ENCODE measurements around the gene CLTB.

The CLTB gene

DNA sequence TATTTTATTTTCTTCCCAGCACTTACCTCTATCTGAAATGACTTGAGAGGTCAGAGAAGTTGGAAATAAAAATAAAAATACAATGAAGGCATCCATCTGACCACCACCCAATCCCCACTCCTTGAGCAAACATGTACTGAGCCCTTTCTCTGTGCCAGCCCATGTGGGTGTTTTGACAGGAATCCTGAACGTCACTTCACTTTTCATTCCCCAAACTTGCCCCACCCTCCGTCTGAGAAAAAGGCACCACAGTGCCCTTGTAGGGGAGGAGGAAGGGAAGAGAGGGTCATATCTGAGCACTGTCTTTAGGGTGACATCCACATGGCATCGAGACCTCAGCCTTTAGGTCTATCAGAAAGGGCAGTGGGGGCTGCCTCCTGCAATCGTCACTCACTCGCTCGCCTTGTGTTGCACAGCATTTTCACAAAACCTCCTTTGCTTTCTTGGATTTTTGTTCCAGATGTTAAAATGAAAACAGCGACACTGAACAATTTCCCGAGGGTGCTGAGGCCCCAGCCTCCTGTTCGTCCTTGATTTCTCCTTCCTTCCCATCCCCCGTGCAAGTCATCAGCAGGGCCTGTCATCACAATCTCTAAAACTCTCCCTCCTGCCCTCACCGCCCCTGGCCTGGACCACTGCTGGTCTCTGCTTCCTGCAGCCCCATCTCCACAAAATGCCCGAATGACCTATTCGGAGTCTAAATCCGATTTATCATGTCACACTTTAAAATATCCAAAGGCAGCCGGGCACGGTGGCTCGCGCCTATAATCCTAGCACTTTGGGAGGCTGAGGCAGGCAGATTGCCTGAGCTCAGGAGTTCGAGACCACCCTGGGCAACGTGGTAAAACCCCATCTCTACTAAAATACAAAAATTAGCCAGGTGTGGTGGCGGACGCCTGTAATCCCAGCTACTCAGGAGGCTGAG, 14.8 kb downstream of the CLTB start:
- no peak for DNase-seq

DNA sequence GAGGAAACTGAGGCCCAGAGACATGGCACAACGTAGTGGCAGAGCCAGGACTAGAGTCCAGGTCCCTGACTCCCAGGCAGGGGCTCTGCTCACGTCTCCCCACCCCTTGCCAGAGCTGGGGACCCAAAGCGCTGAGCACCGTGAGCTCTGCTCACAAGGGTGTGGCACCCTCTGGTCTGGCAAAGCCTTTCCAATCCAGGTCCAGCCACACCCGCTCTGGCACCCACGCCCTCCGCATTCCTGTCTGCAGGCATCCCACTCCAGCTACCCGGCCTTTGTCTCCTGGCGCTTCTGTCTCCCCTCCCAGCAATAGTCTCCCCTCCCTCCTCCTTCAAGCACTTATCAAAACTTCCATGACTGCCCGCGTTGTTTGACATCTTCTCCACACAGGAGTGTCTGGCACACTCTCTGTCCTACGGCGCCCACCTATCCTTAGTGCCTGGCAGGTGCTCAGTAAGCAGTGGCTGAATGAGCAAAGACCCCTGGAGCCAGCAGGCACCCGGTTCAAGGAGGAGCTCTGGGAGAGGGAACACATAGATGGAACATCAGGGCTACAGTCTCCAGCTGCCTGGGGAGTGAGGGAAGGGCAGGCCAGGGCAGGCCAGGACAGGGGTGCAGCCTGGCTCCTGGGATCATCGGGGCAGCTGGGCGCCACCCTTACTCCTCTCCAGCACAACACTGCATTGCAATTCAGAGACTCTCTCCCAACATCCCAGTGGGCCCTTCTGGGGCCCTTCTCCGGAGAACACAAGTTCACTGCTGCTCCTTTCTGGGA, 15.8 kb downstream of the CLTB start:
- no peak for DNase-seq

DNA sequence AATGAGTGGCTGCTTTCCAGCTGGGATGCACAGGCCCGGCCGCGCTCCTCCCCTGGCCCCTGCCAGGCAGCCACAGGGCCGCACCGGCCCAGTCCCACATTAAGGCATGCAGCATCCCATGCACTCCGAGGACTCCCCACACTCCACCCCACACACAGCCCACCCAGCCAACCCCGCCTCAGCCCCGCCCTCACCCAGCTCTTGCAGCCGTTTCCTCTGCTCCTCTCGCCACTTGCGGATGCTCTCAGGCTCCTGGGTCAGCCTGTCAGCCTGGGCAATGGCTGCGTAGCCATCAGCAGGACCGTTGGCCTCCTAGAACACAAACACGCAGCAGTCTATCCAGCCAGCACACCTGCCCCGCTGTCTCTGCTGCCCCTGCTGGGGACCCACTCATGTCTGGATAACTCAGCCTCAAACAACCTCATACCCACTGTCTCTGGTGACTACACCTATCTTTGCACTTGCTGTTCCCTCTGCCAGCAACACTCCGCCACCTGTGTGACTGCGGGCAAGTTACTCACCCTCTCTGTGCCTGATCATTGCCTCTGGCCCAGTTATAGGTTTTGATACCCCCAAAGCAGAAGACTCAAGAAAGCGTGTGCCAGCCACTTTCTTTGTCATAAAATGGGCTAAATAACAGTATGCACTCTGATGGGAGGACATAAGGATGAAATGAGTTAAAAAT, 18.5 kb downstream of the CLTB start:
- DNase-seq, result no peak

DNA sequence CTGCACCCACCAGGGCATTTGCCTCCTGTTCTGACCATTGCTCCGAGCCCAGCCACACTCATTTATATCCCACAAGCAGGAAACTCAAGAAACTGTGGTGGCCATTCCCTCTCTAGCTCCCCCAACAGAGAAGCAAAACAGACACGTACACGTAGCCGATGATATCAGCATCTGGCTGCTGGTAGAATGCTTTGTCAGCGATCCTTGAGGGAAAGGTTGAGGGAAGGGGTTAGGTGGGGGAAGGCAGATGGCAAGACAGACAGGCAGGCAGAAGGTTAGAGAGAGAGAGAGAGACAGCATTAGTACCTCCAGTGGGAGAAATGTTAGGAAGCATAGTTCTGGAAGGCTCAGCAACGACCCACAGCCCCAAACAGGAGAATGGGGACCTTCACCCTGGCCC, 20.0 kb downstream of the CLTB start:
- DNase-seq, result peak; percentile 8

DNA sequence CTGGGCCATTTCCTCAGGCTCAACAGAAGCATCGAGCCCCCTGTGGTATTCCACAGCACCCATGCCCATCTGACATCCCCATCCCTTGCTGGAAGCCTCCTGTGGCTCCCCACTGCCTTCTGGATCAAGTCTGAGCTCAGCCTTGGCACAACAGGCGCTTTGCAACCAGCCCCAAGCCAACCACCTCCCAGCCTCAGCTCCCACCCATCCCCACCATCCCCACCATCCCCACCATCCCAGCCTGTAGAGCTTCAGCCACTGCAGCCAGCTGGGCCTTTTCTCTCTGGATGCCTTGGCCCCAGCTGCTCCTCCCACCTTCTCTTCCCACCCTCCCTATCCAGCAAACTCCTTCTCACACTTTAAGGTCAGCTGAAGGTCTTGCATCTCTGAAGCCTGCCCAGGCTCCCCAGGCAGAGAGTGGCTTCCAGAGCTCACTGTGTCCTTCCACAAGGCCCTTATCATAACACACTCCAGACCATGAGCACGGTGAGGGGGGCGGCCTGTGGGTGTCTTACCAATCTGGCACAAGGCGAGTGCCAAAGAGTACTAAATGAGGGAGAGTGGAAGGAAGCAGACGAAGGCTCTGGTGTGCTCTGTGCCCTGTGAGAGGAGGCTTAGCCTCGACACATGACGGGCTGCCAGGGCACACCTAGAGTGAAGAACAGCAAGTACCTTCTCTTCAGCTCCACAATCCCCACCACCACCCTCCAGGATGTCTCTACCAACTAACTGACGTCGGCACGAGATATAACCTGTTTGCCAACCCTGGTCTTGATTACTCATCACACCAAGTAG, 21.3 kb downstream of the CLTB start:
- no peak for DNase-seq

DNA sequence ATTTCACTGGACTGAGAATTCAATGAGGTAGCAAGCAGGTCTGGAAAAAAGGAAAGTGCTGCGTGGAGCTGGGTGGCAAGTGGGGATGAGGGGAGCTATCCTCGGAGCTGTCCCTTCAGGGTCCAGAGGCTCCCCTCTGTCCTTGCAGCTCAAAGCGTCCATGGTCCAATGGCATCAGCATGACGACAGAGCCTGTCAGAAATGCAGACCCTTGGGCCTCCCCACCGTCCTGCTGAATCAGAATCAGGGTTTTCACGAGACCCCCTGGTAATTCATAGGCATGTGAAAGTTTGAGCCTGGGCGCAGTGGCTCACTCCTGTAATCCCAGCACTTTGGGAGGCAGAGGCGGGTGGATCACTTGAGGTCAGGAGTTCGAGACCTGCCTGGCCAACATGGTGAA, 22.2 kb downstream of the CLTB start:
- DNase-seq, result no peak

DNA sequence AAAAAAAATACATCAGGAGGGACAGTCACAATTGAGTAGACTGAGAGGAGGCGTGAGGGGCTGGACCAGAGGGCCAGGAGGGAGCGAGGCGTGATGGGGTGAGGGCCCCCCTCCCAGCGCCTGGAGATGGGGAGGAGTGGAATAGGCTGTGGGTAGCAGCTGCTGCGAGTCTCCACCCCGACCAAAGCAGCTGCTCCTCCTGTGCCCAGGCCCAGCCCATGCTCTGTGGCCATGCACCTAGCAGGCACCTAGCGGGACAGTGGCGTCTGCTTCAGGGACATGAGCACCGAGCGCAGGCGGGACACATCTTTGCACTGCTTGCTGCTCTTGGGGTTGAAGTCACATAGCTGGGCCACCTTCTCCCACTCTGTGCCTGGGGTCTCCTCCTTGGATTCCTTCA, 23.8 kb downstream of the CLTB start:
- no peak for DNase-seq

DNA sequence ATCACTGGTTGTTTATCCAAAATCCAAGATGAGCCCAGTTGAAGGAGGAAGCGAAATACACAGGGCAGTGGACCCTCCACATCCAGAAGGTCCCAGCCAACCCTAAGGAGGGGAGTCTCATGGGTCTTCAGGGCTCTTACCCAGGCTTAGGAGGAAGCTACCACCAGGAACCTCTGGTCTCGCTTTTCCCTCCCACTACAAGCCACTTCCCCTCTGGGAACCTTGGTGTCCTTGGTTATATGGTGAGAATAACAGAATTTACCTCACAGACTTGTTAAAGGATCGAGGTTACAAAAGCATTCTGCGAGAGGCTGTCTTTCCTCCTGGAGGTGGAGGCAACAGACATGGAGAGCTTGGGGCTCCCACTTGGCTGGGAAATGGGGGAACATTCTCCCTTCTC, 24.3 kb downstream of the CLTB start:
- no peak for DNase-seq

DNA sequence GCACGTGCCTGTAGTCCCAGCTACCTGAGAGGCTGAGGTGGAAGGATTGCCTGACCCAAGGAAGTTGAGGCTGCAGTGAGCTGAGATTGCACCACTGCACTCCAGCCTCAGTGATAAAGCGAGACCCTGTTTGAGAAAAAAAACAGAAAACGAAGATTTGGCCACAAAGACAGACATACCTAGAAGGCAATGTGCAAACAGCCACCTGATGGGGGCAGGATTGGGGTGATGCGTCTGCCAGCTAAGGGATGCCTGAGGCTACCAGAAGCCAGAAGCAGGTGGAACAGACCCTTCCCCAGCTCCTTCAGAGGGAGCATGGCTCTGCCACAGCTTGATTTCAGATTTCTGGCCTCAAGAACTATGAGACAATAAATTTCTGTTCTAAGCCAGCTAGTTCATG, 24.9 kb downstream of the CLTB start:
- no peak for DNase-seq

DNA sequence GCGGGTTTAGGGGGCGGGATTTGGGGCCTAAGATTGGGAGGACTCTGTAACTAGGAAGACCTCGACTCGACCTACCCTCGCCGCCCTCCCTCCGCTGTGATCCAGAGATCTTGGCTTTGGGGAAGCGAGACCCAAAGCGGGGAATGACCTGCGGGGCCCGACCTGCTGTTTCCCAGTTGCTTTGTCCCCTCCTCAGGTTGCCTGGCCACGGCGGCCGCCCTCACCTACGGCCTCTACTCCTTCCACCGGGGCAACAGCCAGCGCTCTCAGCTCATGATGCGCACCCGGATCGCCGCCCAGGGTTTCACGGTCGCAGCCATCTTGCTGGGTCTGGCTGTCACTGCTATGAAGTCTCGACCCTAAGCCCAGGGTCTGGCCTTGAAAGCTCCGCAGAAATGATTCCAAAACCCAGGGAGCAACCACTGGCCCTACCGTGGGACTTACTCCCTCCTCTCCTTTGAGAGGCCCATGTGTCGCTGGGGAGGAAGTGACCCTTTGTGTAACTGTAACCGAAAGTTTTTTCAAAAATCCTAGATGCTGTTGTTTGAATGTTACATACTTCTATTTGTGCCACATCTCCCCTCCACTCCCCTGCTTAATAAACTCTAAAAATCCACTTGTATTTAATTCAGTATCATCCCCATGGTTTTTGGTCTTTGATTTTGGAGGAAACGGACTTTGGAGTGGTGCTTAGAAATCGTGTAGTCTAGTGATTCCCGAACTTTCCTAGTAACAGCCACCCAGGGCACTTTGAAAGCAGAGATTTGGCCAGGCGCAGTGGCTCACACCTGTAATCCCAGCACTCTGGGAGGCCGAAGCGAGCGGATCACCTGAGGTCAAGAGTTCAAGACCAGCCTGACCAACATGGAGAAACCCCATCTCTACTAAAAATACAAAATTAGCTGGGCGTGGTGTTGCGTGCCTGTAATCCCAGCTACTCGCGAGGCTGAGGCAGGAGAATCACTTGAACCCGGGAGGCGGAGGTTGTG, 26.9 kb downstream of the CLTB start:
- no peak for DNase-seq

DNA sequence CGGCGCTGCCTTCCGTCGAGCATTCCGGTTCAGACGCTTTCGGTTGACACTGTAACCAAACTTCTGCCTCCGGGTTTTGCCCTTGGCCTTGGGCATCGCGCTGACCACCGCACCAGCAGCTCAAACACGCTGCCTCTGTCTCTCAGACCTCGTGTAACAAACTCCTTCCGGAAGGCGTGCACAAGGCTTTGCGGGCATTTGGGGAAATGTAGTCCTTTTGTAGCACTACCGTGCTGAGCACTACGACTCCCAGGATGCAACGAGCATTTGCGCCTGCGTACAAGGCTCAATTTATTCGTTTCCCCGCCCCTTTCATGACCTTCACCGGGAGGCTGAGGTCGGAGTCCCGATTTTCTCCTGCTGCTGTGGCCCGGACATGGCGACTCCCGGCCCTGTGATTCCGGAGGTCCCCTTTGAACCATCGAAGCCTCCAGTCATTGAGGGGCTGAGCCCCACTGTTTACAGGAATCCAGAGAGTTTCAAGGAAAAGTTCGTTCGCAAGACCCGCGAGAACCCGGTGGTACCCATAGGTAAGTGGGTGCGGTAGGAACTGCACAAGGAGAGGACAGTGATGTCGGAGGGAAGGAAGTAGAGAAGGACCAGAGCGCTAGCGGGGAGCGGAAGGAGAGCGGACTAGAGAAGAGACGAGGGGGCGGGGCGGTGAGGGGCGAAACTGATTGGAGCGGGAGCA, 27.8 kb downstream of the CLTB start, which contains the start of the genes HIGD2A and NOP16:
Gene HIGD2A, plus strand, starts transcription at position 308 of the 691 bp plus-strand sequence. Its CDS starts 69 bp downstream, at position 377.
Gene NOP16, minus strand, starts transcription at position 155 of the 691 bp plus-strand sequence. Its CDS starts 59 bp downstream, at position 96.
- peak; percentile 99 for DNase-seq

DNA sequence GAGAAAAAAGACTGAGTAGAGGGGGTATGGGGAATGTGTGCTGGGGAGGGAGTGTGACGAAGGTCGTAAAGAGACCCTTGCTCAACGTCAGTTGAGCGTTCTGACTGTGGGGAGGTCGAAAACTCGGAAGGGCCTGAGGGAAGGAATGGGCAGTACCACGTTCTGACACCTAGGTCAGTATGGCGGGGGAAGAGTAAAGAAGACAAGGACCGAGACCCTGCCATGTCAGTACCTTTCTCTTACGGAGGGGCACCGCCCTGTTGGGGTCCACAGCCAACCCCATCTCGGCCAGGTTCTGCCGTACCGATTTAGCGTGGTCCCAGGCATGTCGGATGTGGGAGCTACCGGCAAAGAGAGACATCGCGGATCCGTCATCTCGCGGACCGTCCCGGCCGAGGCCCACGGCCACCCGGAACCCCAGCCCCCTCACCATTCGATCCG, 28.3 kb downstream of the CLTB start:
- peak; percentile 7 for DNase-seq

DNA sequence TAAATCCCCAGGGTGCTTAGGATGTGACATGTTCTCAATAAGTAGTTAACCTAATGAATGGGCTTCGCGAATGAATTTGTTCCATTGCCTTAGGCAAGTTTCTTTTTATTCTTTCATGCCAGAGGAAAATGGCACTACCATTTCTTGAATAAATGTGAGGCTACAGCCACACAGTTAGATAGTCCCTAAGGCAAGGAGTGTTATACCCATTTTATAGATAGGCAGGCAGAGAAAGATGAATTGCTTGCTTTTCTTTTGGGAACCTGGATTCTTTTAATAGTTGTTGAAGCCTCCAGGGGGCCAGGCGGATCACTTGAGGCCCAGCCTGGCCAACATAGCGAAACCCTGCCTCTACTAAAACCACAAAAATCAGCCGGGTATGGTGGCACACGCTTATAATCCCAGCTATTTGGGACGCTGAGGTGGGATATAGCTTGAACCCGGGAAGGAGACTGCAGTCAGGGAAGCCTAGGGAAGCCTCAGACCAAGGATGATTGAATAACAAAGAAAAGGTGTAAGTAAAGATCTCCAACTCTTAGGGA, 28.9 kb downstream of the CLTB start:
- DNase-seq, result peak; percentile 17

DNA sequence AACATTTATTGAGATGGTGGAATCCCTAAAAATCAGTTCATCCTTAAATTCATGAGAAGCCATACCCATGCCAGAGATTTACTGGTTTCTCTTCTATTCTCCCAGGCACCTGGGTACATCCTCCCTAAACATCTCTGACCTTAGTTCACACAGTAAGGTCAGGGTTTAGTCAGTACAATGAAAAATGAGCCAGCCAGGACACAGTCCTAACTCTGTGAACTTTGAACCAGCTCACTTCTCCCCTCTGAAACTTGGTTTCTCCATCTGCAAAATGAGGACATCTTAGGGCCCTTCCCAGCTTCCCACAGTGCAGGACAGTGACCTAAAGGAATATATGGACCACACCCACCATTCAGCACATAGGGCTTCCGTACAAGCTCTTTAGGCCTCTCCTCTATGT, 29.8 kb downstream of the CLTB start:
- DNase-seq, result no peak

DNA sequence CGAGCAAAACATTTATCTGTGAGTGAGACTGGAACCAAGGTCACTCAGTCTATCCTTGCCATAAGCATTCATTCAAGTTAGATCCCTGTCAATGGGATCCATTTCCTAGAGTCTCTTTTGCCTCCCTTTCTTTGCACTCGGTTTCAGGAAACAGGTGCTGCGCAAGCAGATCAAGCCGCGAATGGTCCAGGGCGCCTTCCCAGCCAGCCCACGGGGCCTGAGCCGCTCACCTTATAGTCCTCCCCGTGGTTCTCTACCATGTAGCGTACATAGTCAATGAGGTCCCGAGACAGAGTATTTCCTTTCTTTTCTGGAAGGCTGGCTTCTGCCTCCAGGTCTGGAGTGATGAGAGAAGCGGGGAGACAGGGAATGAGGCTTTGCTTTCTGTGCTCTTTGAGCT, 31.3 kb downstream of the CLTB start:
- DNase-seq, result no peak

DNA sequence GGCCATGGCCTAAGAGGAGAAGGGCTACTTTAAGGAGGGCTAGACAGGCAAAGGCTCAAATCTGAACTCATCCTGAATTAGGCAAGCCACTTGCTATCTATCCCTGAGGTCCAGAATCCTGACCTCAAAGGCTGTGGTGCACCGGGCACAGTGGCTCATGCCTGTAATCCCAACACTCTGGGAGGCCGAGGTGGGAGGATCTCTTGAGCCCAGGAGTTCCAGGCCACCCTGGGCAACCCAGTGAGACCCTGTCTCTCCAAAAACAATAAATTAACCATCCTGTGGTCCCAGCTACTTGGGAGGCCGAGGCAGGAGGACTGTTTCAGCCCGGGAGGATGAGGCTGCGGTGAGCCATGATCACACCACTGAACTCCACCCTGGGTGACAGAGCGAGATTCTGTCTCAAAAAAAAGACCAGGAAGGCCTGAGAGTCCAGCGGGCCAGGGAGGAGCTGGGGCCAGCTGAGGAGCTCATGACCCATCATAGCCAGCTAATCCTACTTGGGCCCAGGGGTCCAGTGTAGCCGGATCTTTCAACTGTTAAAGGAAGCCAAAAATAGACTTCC, 31.9 kb downstream of the CLTB start:
- DNase-seq, result no peak

DNA sequence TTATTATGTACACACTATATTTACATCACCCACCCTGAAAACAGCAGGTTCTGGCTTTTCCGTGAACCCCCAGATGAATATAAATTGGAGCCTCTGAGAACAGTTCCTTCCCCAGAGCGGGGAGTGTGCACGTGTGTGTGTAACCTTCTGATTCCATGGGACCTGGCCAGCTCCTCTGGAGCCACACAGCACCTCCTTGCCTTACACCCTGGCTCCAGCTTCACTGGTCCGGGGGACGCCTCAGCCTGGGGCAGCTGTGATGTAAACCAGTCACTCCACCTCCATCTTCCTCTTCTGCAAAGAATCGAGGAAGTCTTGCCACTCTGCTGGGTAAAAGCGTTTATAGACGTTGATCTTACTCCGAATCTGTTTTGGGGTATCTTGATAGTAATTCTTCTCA, 32.4 kb downstream of the CLTB start:
- no peak for DNase-seq

DNA sequence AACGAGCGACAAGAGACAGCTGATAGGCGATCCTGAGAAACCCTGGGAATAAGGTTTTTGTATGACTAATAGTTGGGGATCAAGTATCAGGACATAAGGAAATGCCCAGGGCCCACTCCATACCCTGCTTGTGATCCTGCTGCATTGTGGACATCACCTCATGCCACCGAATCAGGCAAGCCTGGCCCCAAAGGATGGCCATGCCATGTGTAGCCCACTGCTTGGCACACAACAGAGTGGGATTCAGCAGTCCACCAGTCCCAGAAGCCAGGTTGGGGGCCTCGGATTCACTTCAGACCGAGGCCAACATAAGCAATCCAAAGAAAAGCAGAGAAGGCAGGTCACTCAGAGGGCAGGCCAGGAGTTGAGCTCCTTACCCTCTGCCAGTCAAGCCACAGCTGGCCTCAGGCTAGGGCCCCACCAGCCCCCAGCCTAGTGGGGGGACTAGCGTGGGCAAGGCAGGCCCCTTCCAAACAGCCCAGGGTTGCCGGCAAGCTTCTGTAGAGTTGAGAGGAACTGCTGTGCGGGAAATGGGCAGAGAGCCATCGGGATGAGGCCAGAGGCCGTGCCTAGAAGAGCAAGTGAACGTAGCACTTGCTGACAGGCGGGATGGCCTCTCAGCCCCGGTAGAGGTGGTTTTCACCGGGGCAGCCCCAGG, 33.0 kb downstream of the CLTB start:
- DNase-seq, result no peak

DNA sequence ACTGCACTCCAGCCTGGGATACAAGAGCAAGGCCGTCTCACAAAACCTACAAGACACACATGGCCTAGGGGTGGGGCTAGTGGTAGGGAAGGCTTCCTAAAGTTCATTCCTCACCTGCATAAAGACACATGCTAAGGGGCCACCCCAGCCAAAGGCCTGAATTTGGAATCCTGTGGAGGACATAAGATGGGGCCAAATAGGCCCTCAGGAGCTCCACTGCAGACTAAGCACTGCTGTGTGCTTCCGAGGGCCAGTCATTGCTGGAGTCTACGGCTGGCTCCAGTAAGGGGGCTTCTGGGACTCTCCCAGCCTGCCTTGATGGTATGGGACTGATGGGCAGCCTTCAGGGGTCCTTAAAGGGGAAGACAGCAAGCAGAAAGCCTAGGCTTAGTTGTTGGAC, 33.6 kb downstream of the CLTB start:
- no peak for DNase-seq

All from fibroblast of skin of scalp (primary cell).